HepG2 (cell line): ENCODE data around the gene EPB41L5. TPM values are rescaled to one million over a fixed set of nuclear protein-coding genes. Genes with fewer than 3 reads are reported as not detected.

Source experiments
- ATAC-seq: fragments of 200-7000 bp; cut with Tn5 transposase; 3 replicates; pipeline ENCODE4 v1.9.1; 2020; ENCODE audit warnings: mild to moderate bottlenecking, moderate library complexity
- BruUV-seq: library from RNA; stranded (reverse); fragments of 400-500 nt; replicated peaks from 2 replicates; lab custom pipeline; 2021; lab: Mats Ljungman, UMichigan
- CTCF ChIA-PET: fragments of 300-600 bp; formaldehyde crosslinking; extraction: SDS; loops from one replicate; lab custom pipeline; 2021; ENCODE audit warnings: low total read pairs, inconsistent platforms, low intra/inter-chr PET ratio; lab: Yijun Ruan, JAX
- POLR2A ChIA-PET: fragments of 350-600 bp; sonication (Branson Sonifier 250); formaldehyde crosslinking; loops from one replicate; lab custom pipeline; 2020; ENCODE audit warnings: antibody characterized with exemption, inconsistent platforms; lab: Yijun Ruan, JAX
- DNase-seq: peaks from one replicate; pipeline ENCODE4 v3.0.0-alpha.2; 2015; ENCODE audit warnings: low spot score
- FAIRE-seq: peaks from 3 replicates; lab custom pipeline; 2011; peaks lifted over from hg19 to GRCh38; lab: Jason Lieb, UNC
- H2AFZ ChIP-seq: one replicate; pipeline ENCODE4 v1.6.1; 2011; ENCODE audit warnings: low read length, inconsistent platforms
- H3K27ac ChIP-seq: fragments of 300-600 bp; 3 replicates; pipeline ENCODE4 v1.8.0; 2011; ENCODE audit warnings: mixed run types, mild to moderate bottlenecking, mixed read lengths, low read length, inconsistent platforms; ENCODE audit not compliant: insufficient read depth; ENCODE audit errors: extremely low read length
- H3K27me3 ChIP-seq, 2 experiments: fragments of 200-600 bp in 1 of 2; 2 replicates in 1 of 2; 3 replicates in 1 of 2; pipeline versions ENCODE4 v1.6.0 to v1.8.0; 2011; ENCODE audit warnings: low read length in 2 of 2, mild to moderate bottlenecking in 2 of 2, moderate library complexity in 2 of 2, inconsistent platforms in 1 of 2; ENCODE audit not compliant: insufficient read depth in 2 of 2, control insufficient read depth in 1 of 2
- H3K36me3 ChIP-seq, 2 experiments: fragments of 200-600 bp in 1 of 2; replicated peaks in 1 of 2; 2 replicates in 1 of 2; 3 replicates in 1 of 2; pipeline versions ENCODE4 v1.5.1 to v1.8.0; 2011; ENCODE audit warnings: low read length in 2 of 2, inconsistent platforms in 1 of 2; ENCODE audit not compliant: insufficient read depth in 2 of 2, control insufficient read depth in 1 of 2
- H3K4me1 ChIP-seq: 2 replicates; pipeline ENCODE4 v1.5.1; 2012; ENCODE audit warnings: low read length, inconsistent platforms; ENCODE audit not compliant: insufficient read depth
- H3K4me2 ChIP-seq: 2 replicates; pipeline ENCODE4 v1.6.0; 2011; ENCODE audit warnings: low read depth, low read length, inconsistent platforms
- H3K4me3 ChIP-seq, 3 experiments: fragments of 200-600 bp in 1 of 3; sonication (generic), shearing (Covaris generic) in 1 of 3; replicated peaks in 1 of 3; 2 replicates each; pipeline ENCODE4 v1.5.1; 2011 to 2016; ENCODE audit warnings: low read length in 3 of 3, inconsistent platforms in 2 of 3, low read depth in 2 of 3, mild to moderate bottlenecking in 2 of 3, control low read depth in 1 of 3, mixed read lengths in 1 of 3; ENCODE audit not compliant: insufficient read depth in 1 of 3
- H3K79me2 ChIP-seq: one replicate; pipeline ENCODE4 v1.6.1; 2011; ENCODE audit warnings: low read length, inconsistent platforms; ENCODE audit not compliant: insufficient read depth
- H3K9ac ChIP-seq: 2 replicates; pipeline ENCODE4 v1.6.0; 2011; ENCODE audit warnings: mild to moderate bottlenecking, low read depth, low read length, inconsistent platforms; ENCODE audit not compliant: insufficient read depth
- H3K9me3 ChIP-seq: 2 replicates; pipeline ENCODE4 v1.5.1; 2012; ENCODE audit warnings: mild to moderate bottlenecking, low read length
- H4K20me1 ChIP-seq: 2 replicates; pipeline ENCODE4 v1.6.0; 2011; ENCODE audit warnings: inconsistent platforms, mild to moderate bottlenecking, low read length, moderate library complexity; ENCODE audit not compliant: insufficient read depth
- ATAD3A ChIP-seq: sonication (generic); formaldehyde crosslinking; IDR thresholded peaks from 2 replicates; pipeline ENCODE4 v1.4.0; 2020; ENCODE audit warnings: missing genetic modification reagents
- CENPX ChIP-seq: sonication (generic); formaldehyde crosslinking; IDR thresholded peaks from 2 replicates; pipeline ENCODE4 v1.9.0; 2021; ENCODE audit warnings: mild to moderate bottlenecking, missing genetic modification reagents, moderate library complexity
- DMAP1 ChIP-seq: IDR thresholded peaks from 2 replicates; pipeline ENCODE4 v1.6.1; 2016
- HDAC2 ChIP-seq: sonication (generic); formaldehyde crosslinking; IDR thresholded peaks from 2 replicates; pipeline ENCODE4 v1.4.0; 2020; ENCODE audit warnings: missing genetic modification reagents
- IRF2 ChIP-seq: IDR thresholded peaks from 2 replicates; pipeline ENCODE4 v1.6.1; 2018; ENCODE audit warnings: missing genetic modification reagents, missing compliant biosample characterization
- KMT2B ChIP-seq: IDR thresholded peaks from 2 replicates; pipeline ENCODE4 v1.6.1; 2016; ENCODE audit warnings: missing genetic modification reagents, missing compliant biosample characterization
- ONECUT2 ChIP-seq: sonication (generic); formaldehyde crosslinking; IDR thresholded peaks from 2 replicates; pipeline ENCODE4 v1.4.0; 2020; ENCODE audit warnings: missing genetic modification reagents
- PCBP1 ChIP-seq: fragments of 200-400 bp; formaldehyde crosslinking; IDR thresholded peaks from 2 replicates; pipeline ENCODE4 v1.6.1; 2017; ENCODE audit warnings: mild to moderate bottlenecking, low read depth, low read length, borderline replicate concordance
- POLR2G ChIP-seq: fragments of 200-400 bp; formaldehyde crosslinking; IDR thresholded peaks from 2 replicates; pipeline ENCODE4 v1.6.1; 2018; ENCODE audit warnings: mild to moderate bottlenecking, low read depth, low read length, moderate library complexity
- RBFOX2 ChIP-seq: fragments of 200-400 bp; formaldehyde crosslinking; IDR thresholded peaks from 2 replicates; pipeline ENCODE4 v1.6.1; 2017; ENCODE audit warnings: low read depth, mild to moderate bottlenecking, low read length
- TCF7 ChIP-seq: sonication (generic); IDR thresholded peaks from 2 replicates; pipeline ENCODE4 v1.6.1; 2016; ENCODE audit warnings: antibody characterized with exemption, low read depth
- ZBTB20 ChIP-seq: sonication (generic); formaldehyde crosslinking; IDR thresholded peaks from 2 replicates; pipeline ENCODE4 v1.8.1; 2023; ENCODE audit warnings: missing genetic modification reagents, low read depth, mild to moderate bottlenecking, borderline replicate concordance
- ZBTB8A ChIP-seq: sonication (generic); formaldehyde crosslinking; IDR thresholded peaks from 2 replicates; pipeline ENCODE4 v1.4.0; 2020; ENCODE audit warnings: mild to moderate bottlenecking, low read depth, missing genetic modification reagents, borderline replicate concordance
- ZFP36L2 ChIP-seq: sonication (generic); formaldehyde crosslinking; IDR thresholded peaks from 2 replicates; pipeline ENCODE4 v1.4.0; 2020; ENCODE audit warnings: missing genetic modification reagents
- ZNF205 ChIP-seq: IDR thresholded peaks from 2 replicates; pipeline ENCODE4 v1.6.1; 2018; ENCODE audit warnings: missing biosample characterization, missing genetic modification reagents
- ZNF510 ChIP-seq: sonication (generic); formaldehyde crosslinking; IDR thresholded peaks from 2 replicates; pipeline ENCODE4 v1.4.0; 2020; ENCODE audit warnings: low read depth, mild to moderate bottlenecking, missing genetic modification reagents
- WGBS: methylation state at CpG from one replicate; pipeline ENCODE4 v1.1.6; 2017; ENCODE audit warnings: low lambda C conversion rate; 5-methylcytosine and 5-hydroxymethylcytosine counted together
- in situ Hi-C: cut with HindIII; loops from 2 replicates; pipeline ENCODE4 v1.10.0; 2017; ENCODE audit warnings: low pct_unique_long_range_greater_than_20kb; ENCODE audit not compliant: extremely low pct_ligation_motif_present
- intact Hi-C: fragments of 100-400 bp; cut with micrococcal nuclease; formaldehyde crosslinking; loops from one replicate; pipeline ENCODE4 v1.10.0; 2022; ENCODE audit not compliant: unreplicated experiment
- polyA plus RNA-seq, 8 experiments: library from polyadenylated mRNA; depleted of rRNA in 3 of 8; stranded (reverse) in 7 of 8; unstranded in 1 of 8; fragments of >200 nt; fragmentation: Illumina TruSeq in 4 of 8; extraction: Trizol in 4 of 8; gene quantifications; 2 replicates each; pipeline versions ENCODE4 v1.2.1 to v1.2.3, GENCODE V29; 2011 to 2016; ENCODE audit warnings: low read depth in 4 of 8, missing spikeins in 1 of 8, mixed read lengths in 1 of 8; ENCODE audit not compliant: insufficient read depth in 1 of 8
- total RNA-seq, 5 experiments: library from RNA; depleted of rRNA; stranded (reverse); fragments of >200 nt; fragmentation: Illumina TruSeq; extraction: Trizol; gene quantifications; 2 replicates each; pipeline ENCODE4 v1.2.3, GENCODE V29; 2016; ENCODE audit warnings: low read depth in 1 of 5
- TF ChIP-seq, protein P1 (sequence below): sonication (generic); formaldehyde crosslinking; IDR thresholded peaks from 2 replicates; pipeline ENCODE4 v1.9.0; 2021; ENCODE audit warnings: missing genetic modification reagents, borderline replicate concordance
- TF ChIP-seq, protein P2 (sequence below): sonication (generic); formaldehyde crosslinking; IDR thresholded peaks from 2 replicates; pipeline ENCODE4 v1.4.0; 2020; ENCODE audit warnings: missing genetic modification reagents
- TF ChIP-seq, protein P3 (sequence below): sonication (generic); formaldehyde crosslinking; IDR thresholded peaks from 2 replicates; pipeline ENCODE4 v1.5.0; 2020; ENCODE audit warnings: missing genetic modification reagents, mild to moderate bottlenecking, borderline replicate concordance
- TF ChIP-seq, protein P4 (sequence below): sonication (generic); formaldehyde crosslinking; IDR thresholded peaks from 2 replicates; pipeline ENCODE4 v1.5.0; 2020; ENCODE audit warnings: mild to moderate bottlenecking, missing genetic modification reagents, moderate library complexity

The EPB41L5 gene
- total and polyA plus RNA-seq, 2 of the 13 experiments (the other 11 are each of a cell fraction or from before 2014, with no cell fraction given): 40.5 to 47.5 TPM

DNA sequence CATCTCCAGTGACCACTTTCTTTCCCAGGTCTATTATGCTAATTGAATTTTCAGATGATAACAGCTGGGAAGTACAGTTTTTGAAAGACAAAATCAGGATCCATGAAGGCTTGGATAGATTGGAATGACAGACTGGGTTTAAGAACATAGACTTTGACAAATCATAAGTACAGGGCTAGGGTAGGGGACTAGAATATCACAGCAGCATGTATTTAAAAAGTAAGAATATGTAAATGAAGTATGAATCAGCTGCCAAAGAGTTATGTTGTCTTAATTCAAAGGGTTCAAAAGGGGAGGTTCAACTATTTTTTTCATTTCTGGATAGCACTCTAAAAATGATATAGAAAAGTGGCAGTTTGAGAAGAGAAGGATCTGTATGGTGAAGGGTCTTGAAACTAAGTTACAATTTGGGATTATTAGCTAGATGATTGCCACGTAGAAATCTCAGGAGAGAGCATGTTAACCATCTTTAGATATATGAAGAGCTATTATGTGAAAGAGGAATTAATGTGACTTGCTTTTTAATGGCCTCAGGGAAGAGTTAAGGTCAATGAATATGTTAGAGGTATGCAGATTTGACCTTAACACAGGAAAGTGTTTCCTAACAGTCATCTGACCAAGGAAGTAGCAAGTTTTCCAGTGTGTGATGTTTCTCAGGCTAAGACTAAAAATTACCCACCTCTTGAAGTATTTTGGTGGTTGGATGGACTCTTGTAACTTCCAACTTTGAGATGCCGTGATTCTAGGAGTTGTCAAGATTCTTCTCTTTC is 128.6 kb downstream of the EPB41L5 start:
- CTCF ChIA-PET: no interaction called here
- no peak for TF ChIP-seq RBFOX2
- no peak for TF ChIP-seq IRF2 (CRISPR knock-in tag)
- TF ChIP-seq KMT2B (CRISPR knock-in tag): no peak
- TF ChIP-seq, protein P1, sequence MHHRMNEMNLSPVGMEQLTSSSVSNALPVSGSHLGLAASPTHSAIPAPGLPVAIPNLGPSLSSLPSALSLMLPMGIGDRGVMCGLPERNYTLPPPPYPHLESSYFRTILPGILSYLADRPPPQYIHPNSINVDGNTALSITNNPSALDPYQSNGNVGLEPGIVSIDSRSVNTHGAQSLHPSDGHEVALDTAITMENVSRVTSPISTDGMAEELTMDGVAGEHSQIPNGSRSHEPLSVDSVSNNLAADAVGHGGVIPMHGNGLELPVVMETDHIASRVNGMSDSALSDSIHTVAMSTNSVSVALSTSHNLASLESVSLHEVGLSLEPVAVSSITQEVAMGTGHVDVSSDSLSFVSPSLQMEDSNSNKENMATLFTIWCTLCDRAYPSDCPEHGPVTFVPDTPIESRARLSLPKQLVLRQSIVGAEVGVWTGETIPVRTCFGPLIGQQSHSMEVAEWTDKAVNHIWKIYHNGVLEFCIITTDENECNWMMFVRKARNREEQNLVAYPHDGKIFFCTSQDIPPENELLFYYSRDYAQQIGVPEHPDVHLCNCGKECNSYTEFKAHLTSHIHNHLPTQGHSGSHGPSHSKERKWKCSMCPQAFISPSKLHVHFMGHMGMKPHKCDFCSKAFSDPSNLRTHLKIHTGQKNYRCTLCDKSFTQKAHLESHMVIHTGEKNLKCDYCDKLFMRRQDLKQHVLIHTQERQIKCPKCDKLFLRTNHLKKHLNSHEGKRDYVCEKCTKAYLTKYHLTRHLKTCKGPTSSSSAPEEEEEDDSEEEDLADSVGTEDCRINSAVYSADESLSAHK (CRISPR knock-in tag): no peak
- no peak for TF ChIP-seq ZBTB8A (CRISPR knock-in tag)
- no peak for TF ChIP-seq ATAD3A (CRISPR knock-in tag)
- no peak for TF ChIP-seq ZNF205 (CRISPR knock-in tag)
- no peak for TF ChIP-seq ZFP36L2 (CRISPR knock-in tag)
- TF ChIP-seq ONECUT2 (CRISPR knock-in tag): no peak
- TF ChIP-seq, protein P2, sequence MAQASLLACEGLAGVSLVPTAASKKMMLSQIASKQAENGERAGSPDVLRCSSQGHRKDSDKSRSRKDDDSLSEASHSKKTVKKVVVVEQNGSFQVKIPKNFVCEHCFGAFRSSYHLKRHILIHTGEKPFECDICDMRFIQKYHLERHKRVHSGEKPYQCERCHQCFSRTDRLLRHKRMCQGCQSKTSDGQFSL (CRISPR knock-in tag): no peak
- no peak for TF ChIP-seq DMAP1
- TF ChIP-seq PCBP1: no peak
- TF ChIP-seq, protein P3, sequence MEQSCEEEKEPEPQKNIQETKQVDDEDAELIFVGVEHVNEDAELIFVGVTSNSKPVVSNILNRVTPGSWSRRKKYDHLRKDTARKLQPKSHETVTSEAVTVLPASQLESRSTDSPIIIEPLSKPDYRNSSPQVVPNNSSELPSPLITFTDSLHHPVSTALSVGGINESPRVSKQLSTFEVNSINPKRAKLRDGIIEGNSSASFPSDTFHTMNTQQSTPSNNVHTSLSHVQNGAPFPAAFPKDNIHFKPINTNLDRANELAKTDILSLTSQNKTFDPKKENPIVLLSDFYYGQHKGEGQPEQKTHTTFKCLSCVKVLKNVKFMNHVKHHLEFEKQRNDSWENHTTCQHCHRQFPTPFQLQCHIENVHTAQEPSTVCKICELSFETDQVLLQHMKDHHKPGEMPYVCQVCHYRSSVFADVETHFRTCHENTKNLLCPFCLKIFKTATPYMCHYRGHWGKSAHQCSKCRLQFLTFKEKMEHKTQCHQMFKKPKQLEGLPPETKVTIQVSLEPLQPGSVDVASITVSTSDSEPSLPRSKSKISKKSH (CRISPR knock-in tag): no peak
- no peak for TF ChIP-seq ZNF510 (CRISPR knock-in tag)
- no peak for TF ChIP-seq POLR2G
- no peak for TF ChIP-seq TCF7
- TF ChIP-seq, protein P4, sequence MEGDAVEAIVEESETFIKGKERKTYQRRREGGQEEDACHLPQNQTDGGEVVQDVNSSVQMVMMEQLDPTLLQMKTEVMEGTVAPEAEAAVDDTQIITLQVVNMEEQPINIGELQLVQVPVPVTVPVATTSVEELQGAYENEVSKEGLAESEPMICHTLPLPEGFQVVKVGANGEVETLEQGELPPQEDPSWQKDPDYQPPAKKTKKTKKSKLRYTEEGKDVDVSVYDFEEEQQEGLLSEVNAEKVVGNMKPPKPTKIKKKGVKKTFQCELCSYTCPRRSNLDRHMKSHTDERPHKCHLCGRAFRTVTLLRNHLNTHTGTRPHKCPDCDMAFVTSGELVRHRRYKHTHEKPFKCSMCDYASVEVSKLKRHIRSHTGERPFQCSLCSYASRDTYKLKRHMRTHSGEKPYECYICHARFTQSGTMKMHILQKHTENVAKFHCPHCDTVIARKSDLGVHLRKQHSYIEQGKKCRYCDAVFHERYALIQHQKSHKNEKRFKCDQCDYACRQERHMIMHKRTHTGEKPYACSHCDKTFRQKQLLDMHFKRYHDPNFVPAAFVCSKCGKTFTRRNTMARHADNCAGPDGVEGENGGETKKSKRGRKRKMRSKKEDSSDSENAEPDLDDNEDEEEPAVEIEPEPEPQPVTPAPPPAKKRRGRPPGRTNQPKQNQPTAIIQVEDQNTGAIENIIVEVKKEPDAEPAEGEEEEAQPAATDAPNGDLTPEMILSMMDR (CRISPR knock-in tag): no peak
- no peak for TF ChIP-seq CENPX (CRISPR knock-in tag)
- no peak for TF ChIP-seq ZBTB20 (CRISPR knock-in tag)
- no peak for TF ChIP-seq HDAC2
- TF ChIP-seq, all 625 proteins: peak for 0

More for the DNA sequence above, 128.6 kb downstream of the EPB41L5 start:
- FAIRE-seq (no peak), ATAC-seq (no peak), DNase-seq (no peak)
- Histone ChIP-seq H2AFZ (no peak overlapping the region), H3K4me3 (no peak overlapping the region), H3K9ac (no peak overlapping the region), H3K4me1 (no peaks in the 10 kb centered on the region), H3K79me2 (no peaks in the 10 kb centered on the region), H3K4me2 (no peak overlapping the region), H4K20me1 (no peaks in the 10 kb centered on the region), H3K27ac (no peak overlapping the region), H3K27me3 (no peaks in the 10 kb centered on the region), H3K36me3 (peaks cover 3 to 13% of the 10 kb centered on the region in 2 experiments; a peak in 4 of 5 replicates), H3K9me3 (no peaks in the 10 kb centered on the region)
- POLR2A ChIA-PET: no interaction called here
- no TSS peak for BruUV-seq
- in situ Hi-C loops (no loop called here), intact Hi-C loops (no loop called here)
- WGBS: 95% methylated on average over 2 of the region's 2 CpGs
